ENCODE results near the gene SIRT2.
A peak's percentile ranks its signal among the peaks of the same experiment; 100 is the strongest.

Gene SIRT2

DNA sequence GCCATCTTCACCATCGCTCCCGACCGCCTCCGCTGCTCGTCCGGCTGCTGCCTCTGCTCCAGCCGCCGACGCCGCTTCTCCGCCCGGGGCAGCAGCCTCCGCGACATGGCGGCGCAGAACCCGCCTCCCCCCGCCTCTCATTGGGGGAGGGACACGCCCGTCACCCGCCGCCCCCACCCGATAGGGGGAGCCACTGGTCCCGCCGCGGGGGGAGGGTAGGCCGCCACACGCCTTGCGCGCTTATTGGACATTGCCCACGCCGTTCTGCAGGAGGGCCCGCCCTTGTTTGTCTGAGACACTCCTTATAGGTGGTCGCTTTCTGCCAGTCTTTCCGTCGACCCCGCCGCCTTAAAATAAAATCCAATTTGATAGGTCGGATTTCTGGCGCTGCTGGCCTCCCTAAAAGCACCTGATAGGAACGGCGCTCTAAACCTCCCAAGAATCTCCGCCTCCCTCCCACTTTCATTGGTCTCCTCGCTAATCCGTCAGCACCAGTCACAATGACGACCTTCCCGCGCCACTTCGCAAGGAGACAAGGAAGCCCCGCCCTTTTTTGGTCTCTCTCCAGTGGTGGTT lies 49.5 kb downstream of the SIRT2 start, which contains the start of gene HNRNPL:
TSS of gene HNRNPL (minus strand) at position 127 of the 576 bp plus-strand sequence. CDS start at position 107, 20 bp downstream.
- DNase-seq (ENCODE audit: low read depth in 1 of 2, low spot score in 1 of 2): peak in 1 of 2 experiments; percentile 100
- Histone ChIP-seq H3K27ac (replicated peaks) (peak within 1 kb of the TSS; percentile 90), H3K4me3 (replicated peaks; ENCODE audit: insufficient read depth, low read length) (peak within 1 kb of the TSS; percentile 64), H3K27me3 (ENCODE audit: insufficient read depth, poor library complexity, severe bottlenecking) (no peaks in the 10 kb centered on the region)
- TF ChIP-seq GABPA (IDR thresholded peaks at IDR 0.05; ENCODE audit: low read depth) (peak; percentile 34), POLR2AphosphoS5 (IDR thresholded peaks at IDR 0.05; ENCODE audit: low read depth) (peak; percentile 92), SPI1 (IDR thresholded peaks at IDR 0.05; ENCODE audit: borderline replicate concordance, low read depth) (no peak)
- TF ChIP-seq, protein P1, sequence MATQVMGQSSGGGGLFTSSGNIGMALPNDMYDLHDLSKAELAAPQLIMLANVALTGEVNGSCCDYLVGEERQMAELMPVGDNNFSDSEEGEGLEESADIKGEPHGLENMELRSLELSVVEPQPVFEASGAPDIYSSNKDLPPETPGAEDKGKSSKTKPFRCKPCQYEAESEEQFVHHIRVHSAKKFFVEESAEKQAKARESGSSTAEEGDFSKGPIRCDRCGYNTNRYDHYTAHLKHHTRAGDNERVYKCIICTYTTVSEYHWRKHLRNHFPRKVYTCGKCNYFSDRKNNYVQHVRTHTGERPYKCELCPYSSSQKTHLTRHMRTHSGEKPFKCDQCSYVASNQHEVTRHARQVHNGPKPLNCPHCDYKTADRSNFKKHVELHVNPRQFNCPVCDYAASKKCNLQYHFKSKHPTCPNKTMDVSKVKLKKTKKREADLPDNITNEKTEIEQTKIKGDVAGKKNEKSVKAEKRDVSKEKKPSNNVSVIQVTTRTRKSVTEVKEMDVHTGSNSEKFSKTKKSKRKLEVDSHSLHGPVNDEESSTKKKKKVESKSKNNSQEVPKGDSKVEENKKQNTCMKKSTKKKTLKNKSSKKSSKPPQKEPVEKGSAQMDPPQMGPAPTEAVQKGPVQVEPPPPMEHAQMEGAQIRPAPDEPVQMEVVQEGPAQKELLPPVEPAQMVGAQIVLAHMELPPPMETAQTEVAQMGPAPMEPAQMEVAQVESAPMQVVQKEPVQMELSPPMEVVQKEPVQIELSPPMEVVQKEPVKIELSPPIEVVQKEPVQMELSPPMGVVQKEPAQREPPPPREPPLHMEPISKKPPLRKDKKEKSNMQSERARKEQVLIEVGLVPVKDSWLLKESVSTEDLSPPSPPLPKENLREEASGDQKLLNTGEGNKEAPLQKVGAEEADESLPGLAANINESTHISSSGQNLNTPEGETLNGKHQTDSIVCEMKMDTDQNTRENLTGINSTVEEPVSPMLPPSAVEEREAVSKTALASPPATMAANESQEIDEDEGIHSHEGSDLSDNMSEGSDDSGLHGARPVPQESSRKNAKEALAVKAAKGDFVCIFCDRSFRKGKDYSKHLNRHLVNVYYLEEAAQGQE (IDR thresholded peaks at IDR 0.05; ENCODE audit: insufficient replicate concordance, low read depth): no peak

DNA sequence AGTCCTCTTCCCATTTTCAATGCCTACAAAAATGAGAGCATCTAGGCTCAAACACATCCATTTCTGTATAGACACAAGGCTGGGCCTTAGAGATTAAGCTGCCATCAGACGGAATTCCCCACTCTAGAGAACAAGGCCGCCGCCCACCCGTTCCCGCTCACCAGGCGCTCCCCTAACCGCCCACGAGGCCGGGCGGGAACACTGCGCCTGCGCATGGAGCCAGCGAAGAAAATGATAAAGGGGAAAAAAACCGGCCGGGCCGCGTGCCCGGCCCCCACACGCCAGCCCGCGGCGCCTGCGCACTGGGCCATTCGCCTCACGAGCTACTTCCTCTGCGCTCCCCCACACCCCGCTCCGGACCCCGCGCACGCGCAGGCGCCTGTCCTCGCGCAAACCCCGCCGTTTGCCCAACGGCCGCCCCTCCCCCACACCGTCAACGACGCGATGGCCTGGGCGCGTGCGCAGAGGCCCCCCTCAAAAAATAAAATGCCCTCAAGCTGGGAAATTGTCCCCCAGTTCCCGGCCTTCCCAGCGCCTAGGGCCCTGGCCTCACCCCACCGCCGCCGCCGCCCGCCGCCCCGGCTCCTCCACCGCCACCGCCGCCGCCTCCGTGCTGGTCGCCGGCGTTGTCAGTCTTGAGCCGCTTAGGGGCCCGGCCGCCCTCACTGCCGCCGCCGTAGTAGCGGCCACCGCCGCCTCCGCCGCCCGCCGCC lies 50.1 kb downstream of the SIRT2 start:
- peak; percentile 85 to 96 for DNase-seq (ENCODE audit: low read depth in 1 of 2, low spot score in 1 of 2)
- H3K27me3 ChIP-seq (ENCODE audit: insufficient read depth, poor library complexity, severe bottlenecking): no peaks in the 10 kb centered on the region
- TF ChIP-seq, protein P2, sequence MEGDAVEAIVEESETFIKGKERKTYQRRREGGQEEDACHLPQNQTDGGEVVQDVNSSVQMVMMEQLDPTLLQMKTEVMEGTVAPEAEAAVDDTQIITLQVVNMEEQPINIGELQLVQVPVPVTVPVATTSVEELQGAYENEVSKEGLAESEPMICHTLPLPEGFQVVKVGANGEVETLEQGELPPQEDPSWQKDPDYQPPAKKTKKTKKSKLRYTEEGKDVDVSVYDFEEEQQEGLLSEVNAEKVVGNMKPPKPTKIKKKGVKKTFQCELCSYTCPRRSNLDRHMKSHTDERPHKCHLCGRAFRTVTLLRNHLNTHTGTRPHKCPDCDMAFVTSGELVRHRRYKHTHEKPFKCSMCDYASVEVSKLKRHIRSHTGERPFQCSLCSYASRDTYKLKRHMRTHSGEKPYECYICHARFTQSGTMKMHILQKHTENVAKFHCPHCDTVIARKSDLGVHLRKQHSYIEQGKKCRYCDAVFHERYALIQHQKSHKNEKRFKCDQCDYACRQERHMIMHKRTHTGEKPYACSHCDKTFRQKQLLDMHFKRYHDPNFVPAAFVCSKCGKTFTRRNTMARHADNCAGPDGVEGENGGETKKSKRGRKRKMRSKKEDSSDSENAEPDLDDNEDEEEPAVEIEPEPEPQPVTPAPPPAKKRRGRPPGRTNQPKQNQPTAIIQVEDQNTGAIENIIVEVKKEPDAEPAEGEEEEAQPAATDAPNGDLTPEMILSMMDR (IDR thresholded peaks at IDR 0.05; ENCODE audit: insufficient read depth, low read length): no peak
- TF ChIP-seq GABPA (IDR thresholded peaks at IDR 0.05; ENCODE audit: low read depth) (no peak; the same call in 1 of the 2 replicates), SPI1 (IDR thresholded peaks at IDR 0.05; ENCODE audit: borderline replicate concordance, low read depth) (peak; percentile 66; the same call in 1 of the 2 replicates), POLR2AphosphoS5 (IDR thresholded peaks at IDR 0.05; ENCODE audit: low read depth) (peak; percentile 57)
- TF ChIP-seq, protein P1 (IDR thresholded peaks at IDR 0.05; ENCODE audit: insufficient replicate concordance, low read depth): peak; percentile 60
- peak overlapping the region; percentile 64 for H3K4me3 ChIP-seq (replicated peaks; ENCODE audit: insufficient read depth, low read length)
- H3K27ac ChIP-seq (replicated peaks): peak overlapping the region; percentile 83

DNA sequence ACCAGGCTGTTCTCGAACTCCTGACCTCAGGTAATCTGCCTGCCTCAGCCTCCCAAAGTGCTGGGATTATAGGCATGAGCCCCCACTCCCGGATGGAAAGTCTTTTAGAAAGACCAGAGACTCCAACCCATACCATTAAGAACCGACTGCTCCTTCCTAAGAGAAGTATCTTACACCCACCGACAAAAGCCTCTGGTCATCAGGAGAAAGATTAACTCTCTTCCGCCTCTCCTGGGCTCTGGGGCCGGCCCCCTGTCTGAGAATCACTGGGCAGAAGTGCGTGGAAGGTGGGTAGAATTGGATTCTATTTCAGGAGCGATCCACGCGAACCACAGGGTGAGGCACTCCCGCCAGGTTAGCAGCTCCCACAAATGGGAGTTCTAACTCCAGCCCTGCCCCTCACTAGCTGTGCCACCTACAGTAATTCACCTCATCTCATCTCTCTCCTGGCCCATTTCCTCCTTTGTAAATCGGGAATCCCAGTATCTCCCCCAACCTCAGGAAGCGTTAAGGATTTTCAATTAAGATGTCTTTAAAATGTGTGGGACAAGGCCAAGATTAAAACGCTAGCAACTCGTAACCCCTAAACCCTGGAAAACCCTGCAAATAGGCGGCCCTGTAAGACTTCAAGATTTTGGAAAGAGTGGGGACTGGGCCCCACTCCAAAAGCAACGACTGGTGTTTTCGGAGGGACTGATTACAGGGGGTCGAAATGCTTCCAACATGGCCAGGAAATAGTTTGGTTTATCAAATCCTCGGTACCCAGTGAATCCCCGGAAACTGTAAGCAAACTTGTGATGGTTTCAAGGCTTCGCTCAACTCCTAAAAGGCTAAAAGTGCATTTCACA lies 50.9 kb downstream of the SIRT2 start:
- H3K27me3 ChIP-seq (ENCODE audit: insufficient read depth, poor library complexity, severe bottlenecking): no peaks in the 10 kb centered on the region
- no peak; the same call in 1 of the 2 replicates for TF ChIP-seq POLR2AphosphoS5 (IDR thresholded peaks at IDR 0.05; ENCODE audit: low read depth)
- TF ChIP-seq, protein P2 (IDR thresholded peaks at IDR 0.05; ENCODE audit: insufficient read depth, low read length): no peak
- no peak for TF ChIP-seq SPI1 (IDR thresholded peaks at IDR 0.05; ENCODE audit: borderline replicate concordance, low read depth)
- TF ChIP-seq, protein P1 (IDR thresholded peaks at IDR 0.05; ENCODE audit: insufficient replicate concordance, low read depth): no peak
- TF ChIP-seq GABPA (IDR thresholded peaks at IDR 0.05; ENCODE audit: low read depth): no peak
- H3K4me3 ChIP-seq (replicated peaks; ENCODE audit: insufficient read depth, low read length): peak overlapping the region; percentile 64
- DNase-seq (ENCODE audit: low read depth in 1 of 2, low spot score in 1 of 2): no peak
- H3K27ac ChIP-seq (replicated peaks): peak overlapping the region; percentile 83

Measured in HL-60 (cell line).